ENCODE data around the gene KPTN. TPM values are rescaled to one million over a fixed set of nuclear protein-coding genes. Genes with fewer than 3 reads are reported as not detected.
A peak's percentile ranks its signal among the peaks of the same experiment; 100 is the strongest.

KPTN gene
- total and polyA plus RNA-seq, 2 of the 13 experiments (the other 11 are each of a cell fraction or from before 2014, with no cell fraction given), result 9.1 to 13.3 TPM

GRCh38 chr19:47483800-47484690 is at the start of gene KPTN (continued):
- TF ChIP-seq EZH2 (conservative IDR thresholded peaks at IDR 0.05; ENCODE audit: low read depth, low read length), result no peak
- TF ChIP-seq ZBTB44 (CRISPR knock-in tag; IDR thresholded peaks at IDR 0.05), result no peak
- no peak for TF ChIP-seq ZNF674 (CRISPR knock-in tag; IDR thresholded peaks at IDR 0.05; ENCODE audit: low read depth)
- TF ChIP-seq HNRNPUL1 (IDR thresholded peaks at IDR 0.05; ENCODE audit: low read depth, low read length), result no peak
- TF ChIP-seq MLX (CRISPR knock-in tag; IDR thresholded peaks at IDR 0.05), result no peak
- TF ChIP-seq ZNF225 (CRISPR knock-in tag; IDR thresholded peaks at IDR 0.05), result no peak; the same call in 1 of the 2 replicates
- no peak for TF ChIP-seq DMTF1 (CRISPR knock-in tag; IDR thresholded peaks at IDR 0.05)
- no peak for TF ChIP-seq BHLHE40 (IDR thresholded peaks at IDR 0.05; ENCODE audit: low read length)
- 0 out of 2 replicates have a peak, but pooled peaks have one; percentile 3 for TF ChIP-seq RARA (CRISPR knock-in tag; IDR thresholded peaks at IDR 0.05)
- TF ChIP-seq TGIF2 (CRISPR knock-in tag; IDR thresholded peaks at IDR 0.05), result no peak
- TF ChIP-seq NFE2L2 (IDR thresholded peaks at IDR 0.05; ENCODE audit: low read length), result no peak
- no peak for TF ChIP-seq ETV6 (CRISPR knock-in tag; conservative IDR thresholded peaks at IDR 0.05)
- no peak for TF ChIP-seq TOPORS (CRISPR knock-in tag; IDR thresholded peaks at IDR 0.05)
- TF ChIP-seq ZNF101 (CRISPR knock-in tag; IDR thresholded peaks at IDR 0.05; ENCODE audit: borderline replicate concordance, low read depth), result no peak
- TF ChIP-seq ZNF557 (CRISPR knock-in tag; IDR thresholded peaks at IDR 0.05), result no peak
- TF ChIP-seq TP53 (CRISPR knock-in tag; conservative IDR thresholded peaks at IDR 0.05), result peak; percentile 50; the same call in 1 of the 2 replicates
- TF ChIP-seq ZNF432 (CRISPR knock-in tag; IDR thresholded peaks at IDR 0.05; ENCODE audit: borderline replicate concordance), result no peak
- TF ChIP-seq NR2F6 (IDR thresholded peaks at IDR 0.05), result no peak
- peak; percentile 40; the same call in 1 of the 2 replicates for TF ChIP-seq NR2F6 (CRISPR knock-in tag; IDR thresholded peaks at IDR 0.05)
- TF ChIP-seq ZFP62 (CRISPR knock-in tag; IDR thresholded peaks at IDR 0.05), result no peak; the same call in 1 of the 2 replicates
- TF ChIP-seq YY1 (IDR thresholded peaks at IDR 0.05; ENCODE audit: insufficient read depth, insufficient replicate concordance, low read depth, low read length), result peak; percentile 99
- TF ChIP-seq HNRNPL (IDR thresholded peaks at IDR 0.05; ENCODE audit: low read depth, low read length), result peak; percentile 50; the same call in 1 of the 2 replicates
- TF ChIP-seq CBX1 (IDR thresholded peaks at IDR 0.05; ENCODE audit: low read depth), result no peak
- no peak for TF ChIP-seq IKZF1 (IDR thresholded peaks at IDR 0.05)
- no peak for TF ChIP-seq HOMEZ (CRISPR knock-in tag; IDR thresholded peaks at IDR 0.05; ENCODE audit: low read depth)
- TF ChIP-seq TEAD2 (CRISPR knock-in tag; IDR thresholded peaks at IDR 0.05), result no peak
- TF ChIP-seq ZNF451 (CRISPR knock-in tag; IDR thresholded peaks at IDR 0.05), result 0 out of 2 replicates have a peak, but pooled peaks have one; percentile 21
